ENCODE data around the gene C19orf81. TPM values are rescaled to one million over a fixed set of nuclear protein-coding genes. Genes with fewer than 3 reads are reported as not detected.

The C19orf81 gene
- total and polyA plus RNA-seq, 2 of the 4 experiments (the other 2 are of a cell fraction) = 0.31 TPM; not detected in 1

DNA sequence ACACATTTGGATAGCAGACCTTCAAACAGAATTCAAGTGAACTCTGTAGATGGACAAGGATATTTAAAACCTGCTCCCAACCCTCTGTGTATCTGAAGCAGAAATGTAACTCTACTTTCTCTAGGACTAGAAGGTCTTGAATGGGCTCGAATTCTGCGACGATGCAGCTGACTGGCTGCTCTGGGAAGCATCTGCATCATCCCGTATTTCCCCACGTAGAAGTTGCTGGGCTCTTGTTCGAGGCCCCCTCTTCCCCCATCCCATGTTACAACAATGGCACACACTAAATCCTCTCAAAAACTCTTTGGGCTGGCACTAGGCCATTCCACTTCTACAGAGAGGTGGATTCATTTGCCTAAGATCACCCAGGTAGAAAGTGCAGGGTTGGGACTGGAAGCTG is 15.0 kb downstream of the C19orf81 start:
- CTCF ChIA-PET = no interaction called here
- dilution Hi-C loops (cut with HindIII; ENCODE audit: low sequenced_read_pairs, unreplicated experiment) = no loop called here

More for the DNA sequence above, 15.0 kb downstream of the C19orf81 start:
- Histone ChIP-seq H3K27me3 (ENCODE audit: control insufficient read depth, insufficient read depth, low read length) (peaks cover 45% of the 10 kb centered on the region), H3K27ac (ENCODE audit: insufficient read depth, low read length) (no peak overlapping the region), H3K36me3 (ENCODE audit: control insufficient read depth, insufficient read depth, low read length) (no peaks in the 10 kb centered on the region), H3K9me3 (ENCODE audit: control insufficient read depth, insufficient read depth, low read length) (peaks cover 4% of the 10 kb centered on the region), H2BK120ac (ENCODE audit: low read depth, low read length) (no peak overlapping the region), H3K4me1 (ENCODE audit: control insufficient read depth, insufficient read depth, low read length) (peaks cover 2% of the 10 kb centered on the region), H4K8ac (ENCODE audit: low read depth in 2 of 2, low read length in 2 of 2) (no peak overlapping the region), H3K18ac (ENCODE audit: low read depth, low read length) (no peak overlapping the region), H3K79me1 (ENCODE audit: low read depth in 1 of 2, low read length in 2 of 2) (no peaks in the 10 kb centered on the region), H4K20me1 (ENCODE audit: insufficient read depth, low read length) (0 out of 2 replicates have a peak, but pooled peaks cover 2% of the 10 kb centered on the region), H2AFZ (replicated peaks; ENCODE audit: low read length, poor library complexity) (no peak overlapping the region), H3K4ac (ENCODE audit: low read depth, low read length) (no peak overlapping the region), H2AK9ac (replicated peaks; ENCODE audit: low read depth, low read length, poor library complexity) (no peak overlapping the region), H3K9ac (ENCODE audit: low read depth, low read length) (no peak overlapping the region), H3K4me3 (ENCODE audit: insufficient read depth, low read depth, low read length) (no peak overlapping the region), H3K56ac (ENCODE audit: extremely low read depth, insufficient read depth, low read length) (no peak overlapping the region), H4K5ac (ENCODE audit: low read depth, low read length) (no peak overlapping the region), H2BK20ac (ENCODE audit: low read depth, low read length) (no peak overlapping the region), H3K9me1 (ENCODE audit: insufficient read depth, low read length) (no peaks in the 10 kb centered on the region), H4K91ac (ENCODE audit: insufficient read depth, low read depth, low read length) (no peak overlapping the region), H2AK5ac (ENCODE audit: low read depth, low read length) (no peak overlapping the region), H2BK15ac (ENCODE audit: low read depth, low read length) (no peak overlapping the region), H3K4me2 (ENCODE audit: low read depth, low read length) (no peak overlapping the region), H3K23ac (ENCODE audit: low read depth, low read length) (no peak overlapping the region), H3K14ac (replicated peaks; ENCODE audit: low read depth, low read length) (no peak overlapping the region), H2BK5ac (ENCODE audit: low read depth, low read length, poor library complexity, severe bottlenecking) (no peak overlapping the region)
- in situ Hi-C loops (cut with MboI; ENCODE audit: low sequenced_read_pairs) (no loop called here), intact Hi-C loops (cut with micrococcal nuclease) (no loop called here)
- TF ChIP-seq, protein P1, sequence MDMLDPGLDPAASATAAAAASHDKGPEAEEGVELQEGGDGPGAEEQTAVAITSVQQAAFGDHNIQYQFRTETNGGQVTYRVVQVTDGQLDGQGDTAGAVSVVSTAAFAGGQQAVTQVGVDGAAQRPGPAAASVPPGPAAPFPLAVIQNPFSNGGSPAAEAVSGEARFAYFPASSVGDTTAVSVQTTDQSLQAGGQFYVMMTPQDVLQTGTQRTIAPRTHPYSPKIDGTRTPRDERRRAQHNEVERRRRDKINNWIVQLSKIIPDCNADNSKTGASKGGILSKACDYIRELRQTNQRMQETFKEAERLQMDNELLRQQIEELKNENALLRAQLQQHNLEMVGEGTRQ (IDR thresholded peaks at IDR 0.05; ENCODE audit: low read depth, low read length) = no peak
- no peak for TF ChIP-seq RFX5 (IDR thresholded peaks at IDR 0.05; ENCODE audit: low read depth, low read length)
- no peak for TF ChIP-seq POLR2A (IDR thresholded peaks at IDR 0.05; ENCODE audit: low read depth, low read length)
- no peak for TF ChIP-seq SMC3 (IDR thresholded peaks at IDR 0.05; ENCODE audit: low read depth, low read length)
- no peak for TF ChIP-seq FOS (IDR thresholded peaks at IDR 0.05; ENCODE audit: low read depth, low read length)
- TF ChIP-seq MAZ (IDR thresholded peaks at IDR 0.05; ENCODE audit: borderline replicate concordance, low read depth, low read length) = no peak
- TF ChIP-seq CHD1 (IDR thresholded peaks at IDR 0.05; ENCODE audit: low read depth, low read length) = no peak
- no peak for TF ChIP-seq MAFK (IDR thresholded peaks at IDR 0.05; ENCODE audit: low read depth, low read length)
- no peak for TF ChIP-seq BHLHE40 (IDR thresholded peaks at IDR 0.05; ENCODE audit: low read depth, low read length)
- TF ChIP-seq CEBPB (IDR thresholded peaks at IDR 0.05; ENCODE audit: low read depth, low read length) = no peak
- TF ChIP-seq MXI1 (IDR thresholded peaks at IDR 0.05; ENCODE audit: borderline replicate concordance, low read depth, low read length) = no peak
- TF ChIP-seq, protein P2, sequence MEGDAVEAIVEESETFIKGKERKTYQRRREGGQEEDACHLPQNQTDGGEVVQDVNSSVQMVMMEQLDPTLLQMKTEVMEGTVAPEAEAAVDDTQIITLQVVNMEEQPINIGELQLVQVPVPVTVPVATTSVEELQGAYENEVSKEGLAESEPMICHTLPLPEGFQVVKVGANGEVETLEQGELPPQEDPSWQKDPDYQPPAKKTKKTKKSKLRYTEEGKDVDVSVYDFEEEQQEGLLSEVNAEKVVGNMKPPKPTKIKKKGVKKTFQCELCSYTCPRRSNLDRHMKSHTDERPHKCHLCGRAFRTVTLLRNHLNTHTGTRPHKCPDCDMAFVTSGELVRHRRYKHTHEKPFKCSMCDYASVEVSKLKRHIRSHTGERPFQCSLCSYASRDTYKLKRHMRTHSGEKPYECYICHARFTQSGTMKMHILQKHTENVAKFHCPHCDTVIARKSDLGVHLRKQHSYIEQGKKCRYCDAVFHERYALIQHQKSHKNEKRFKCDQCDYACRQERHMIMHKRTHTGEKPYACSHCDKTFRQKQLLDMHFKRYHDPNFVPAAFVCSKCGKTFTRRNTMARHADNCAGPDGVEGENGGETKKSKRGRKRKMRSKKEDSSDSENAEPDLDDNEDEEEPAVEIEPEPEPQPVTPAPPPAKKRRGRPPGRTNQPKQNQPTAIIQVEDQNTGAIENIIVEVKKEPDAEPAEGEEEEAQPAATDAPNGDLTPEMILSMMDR (conservative IDR thresholded peaks at IDR 0.05; ENCODE audit: low read depth, low read length) = no peak
- TF ChIP-seq, protein P3, sequence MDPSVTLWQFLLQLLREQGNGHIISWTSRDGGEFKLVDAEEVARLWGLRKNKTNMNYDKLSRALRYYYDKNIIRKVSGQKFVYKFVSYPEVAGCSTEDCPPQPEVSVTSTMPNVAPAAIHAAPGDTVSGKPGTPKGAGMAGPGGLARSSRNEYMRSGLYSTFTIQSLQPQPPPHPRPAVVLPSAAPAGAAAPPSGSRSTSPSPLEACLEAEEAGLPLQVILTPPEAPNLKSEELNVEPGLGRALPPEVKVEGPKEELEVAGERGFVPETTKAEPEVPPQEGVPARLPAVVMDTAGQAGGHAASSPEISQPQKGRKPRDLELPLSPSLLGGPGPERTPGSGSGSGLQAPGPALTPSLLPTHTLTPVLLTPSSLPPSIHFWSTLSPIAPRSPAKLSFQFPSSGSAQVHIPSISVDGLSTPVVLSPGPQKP (IDR thresholded peaks at IDR 0.05; ENCODE audit: borderline replicate concordance, low read depth, low read length) = no peak
- TF ChIP-seq RCOR1 (IDR thresholded peaks at IDR 0.05; ENCODE audit: insufficient replicate concordance, low read length) = no peak
- TF ChIP-seq NFE2L2 (IDR thresholded peaks at IDR 0.05; ENCODE audit: low read depth, low read length) = no peak
- no peak for TF ChIP-seq RAD21 (IDR thresholded peaks at IDR 0.05; ENCODE audit: low read length)
- DNase-seq (no peak), ATAC-seq (ENCODE audit: low read depth) (no peak)
- no TSS peak for BruUV-seq (replicated peaks)
- POLR2A ChIA-PET (ENCODE audit: unreplicated experiment) = no interaction called here
- no CpG with 5 or more reads among the region's 6 CpGs for WGBS, 2 experiments (ENCODE audit: extremely low coverage in 2 of 2, insufficient read length in 1 of 2)
